Chondrocyte (in vitro differentiated cells): ENCODE results near the gene TBC1D5. TPM values are rescaled to one million over a fixed set of nuclear protein-coding genes. Genes with fewer than 3 reads are reported as not detected.

Experiments used
- DNase-seq: peaks from one replicate; pipeline ENCODE4 v3.0.0; 2021; ENCODE audit warnings: mixed read lengths, low spot score
- H3K27ac Mint-ChIP-seq: one replicate; pipeline ENCODE4 v1.8.0; 2021; ENCODE audit warnings: mild to moderate bottlenecking, moderate library complexity, mixed read lengths; ENCODE audit not compliant: unreplicated experiment
- H3K27me3 Mint-ChIP-seq: 2 replicates; pipeline ENCODE4 v1.8.0; 2021; ENCODE audit warnings: low read depth, mixed read lengths
- H3K36me3 Mint-ChIP-seq: 2 replicates; pipeline ENCODE4 v1.8.0; 2021; ENCODE audit warnings: low read depth, mixed read lengths
- H3K4me1 Mint-ChIP-seq: 2 replicates; pipeline ENCODE4 v1.8.0; 2021; ENCODE audit warnings: low read depth, mild to moderate bottlenecking, mixed read lengths
- H3K4me3 Mint-ChIP-seq: one replicate; pipeline ENCODE4 v1.8.0; 2021; ENCODE audit warnings: mild to moderate bottlenecking, moderate library complexity, mixed read lengths; ENCODE audit not compliant: unreplicated experiment
- H3K9me3 Mint-ChIP-seq: 2 replicates; pipeline ENCODE4 v1.8.0; 2021; ENCODE audit warnings: low read depth, mixed read lengths
- CTCF ChIP-seq: fragments of 200-600 bp; sonication (generic); IDR thresholded peaks from 2 replicates; pipeline ENCODE4 v1.5.0; 2021; ENCODE audit warnings: antibody characterized with exemption, mild to moderate bottlenecking, moderate library complexity
- total RNA-seq: library from RNA; stranded (reverse); gene quantifications from 3 replicates; pipeline ENCODE4 v1.2.1, GENCODE V29; 2021

Gene TBC1D5
- total RNA-seq, 1 donor from 2014 or later, result 44.6 TPM

- Mint-ChIP-seq H3K4me3 (no peak overlapping the region), H3K27ac (no peak overlapping the region), H3K4me1 (peaks cover 4% of the 10 kb centered on the region), H3K27me3 (no peaks in the 10 kb centered on the region), H3K9me3 (no peaks in the 10 kb centered on the region), H3K36me3 (no peaks in the 10 kb centered on the region)
- no peak for DNase-seq
- no peak for TF ChIP-seq CTCF
Observed at GRCh38 chr3:17304969-17305368, 437.5 kb downstream of the TBC1D5 start.

DNA sequence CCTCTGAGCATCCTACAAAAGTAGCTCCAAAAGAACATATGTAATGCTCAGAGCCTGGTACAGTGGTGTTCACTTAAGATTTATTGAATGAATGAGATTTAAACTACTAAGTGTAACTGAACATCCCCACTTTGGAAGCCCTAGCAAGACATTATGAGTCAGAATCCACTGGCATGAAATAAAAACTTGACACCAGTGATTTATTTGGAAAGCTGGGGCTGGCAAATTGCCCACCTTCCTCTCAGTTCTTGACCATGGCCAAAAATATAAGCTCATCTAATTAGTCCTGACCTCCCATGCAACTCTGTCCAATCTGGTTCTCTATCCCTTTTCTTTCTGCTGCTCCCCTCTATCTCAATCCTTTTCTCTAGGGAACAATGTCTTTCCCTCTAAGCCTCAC is 439.7 kb downstream of the TBC1D5 start:
- peaks cover 4% of the 10 kb centered on the region for H3K4me1 Mint-ChIP-seq
- no peak for DNase-seq
- H3K9me3 Mint-ChIP-seq, result no peaks in the 10 kb centered on the region
- H3K4me3 Mint-ChIP-seq, result no peak overlapping the region
- no peak for TF ChIP-seq CTCF
- no peaks in the 10 kb centered on the region for H3K27me3 Mint-ChIP-seq
- no peaks in the 10 kb centered on the region for H3K36me3 Mint-ChIP-seq
- H3K27ac Mint-ChIP-seq, result no peak overlapping the region

GRCh38 chr3:17302170-17302569 is 440.3 kb downstream of the TBC1D5 start:
- no peak for TF ChIP-seq CTCF
- Mint-ChIP-seq H3K27me3 (no peaks in the 10 kb centered on the region), H3K9me3 (no peaks in the 10 kb centered on the region), H3K4me1 (peaks cover 4% of the 10 kb centered on the region), H3K27ac (no peak overlapping the region), H3K4me3 (no peak overlapping the region), H3K36me3 (no peaks in the 10 kb centered on the region)
- no peak for DNase-seq

GRCh38 chr3:17301271-17301670 is 441.2 kb downstream of the TBC1D5 start:
- Mint-ChIP-seq H3K27ac (no peak overlapping the region), H3K27me3 (no peaks in the 10 kb centered on the region), H3K4me1 (peaks cover 4% of the 10 kb centered on the region), H3K9me3 (no peaks in the 10 kb centered on the region), H3K36me3 (no peaks in the 10 kb centered on the region), H3K4me3 (no peak overlapping the region)
- no peak for DNase-seq
- no peak for TF ChIP-seq CTCF

DNA sequence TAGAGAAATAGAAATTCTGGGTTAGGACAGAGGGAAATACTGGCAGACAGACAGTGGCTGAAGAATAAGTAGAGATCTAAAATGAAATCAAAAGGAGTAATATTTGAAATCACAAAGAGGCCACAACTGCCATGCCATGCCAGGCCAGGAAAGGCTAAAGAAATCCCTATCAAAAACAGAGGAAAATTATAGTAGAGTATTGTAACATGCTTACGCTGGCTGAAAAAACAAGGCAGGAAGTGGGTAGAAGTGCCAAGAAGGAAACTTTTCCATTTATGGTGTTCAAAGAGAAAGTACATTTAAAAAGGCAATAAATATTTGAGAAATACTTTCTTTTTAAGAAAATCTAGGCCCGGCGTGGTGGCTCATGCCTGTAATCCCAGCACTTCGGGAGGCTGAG is 442.0 kb downstream of the TBC1D5 start:
- Mint-ChIP-seq H3K4me1 (peaks cover 4% of the 10 kb centered on the region), H3K9me3 (no peaks in the 10 kb centered on the region), H3K36me3 (peaks cover 2% of the 10 kb centered on the region), H3K27me3 (no peaks in the 10 kb centered on the region), H3K4me3 (no peak overlapping the region), H3K27ac (no peak overlapping the region)
- TF ChIP-seq CTCF, result no peak
- no peak for DNase-seq
